ENCODE results near the gene RPS25. TPM values are rescaled to one million over a fixed set of nuclear protein-coding genes. Genes with fewer than 3 reads are reported as not detected.

RPS25 gene
- total and polyA plus RNA-seq, 12 donors: 743 to 1,607 (median 838) TPM

GRCh38 chr11:118980191-118980881 is 37.8 kb downstream of the RPS25 start:
- H3K27ac ChIP-seq: peak overlapping the region in 1 of 10 donors; percentile 4
- WGBS, 2 donors: 19 to 29% methylated on average over 21 of the region's 21 CpGs
- H3K9me3 ChIP-seq: no peaks in the 10 kb centered on the region
- no peaks in the 10 kb centered on the region for H3K27me3 ChIP-seq
- DNase-seq (peak; percentile 34 to 42), ATAC-seq (peak; percentile 54 to 82 (median 72))
- intact Hi-C loops (cut with DNase I): no loop called here
- H3K36me3 ChIP-seq: no peaks in the 10 kb centered on the region
- peak overlapping the region in 7 of 10 donors; percentile 1 to 30 (median 12) for H3K4me3 ChIP-seq
- H3K4me1 ChIP-seq: peaks cover 0 to 17% (median 6%) of the 10 kb centered on the region in 9 donors
- TF ChIP-seq, protein P1, sequence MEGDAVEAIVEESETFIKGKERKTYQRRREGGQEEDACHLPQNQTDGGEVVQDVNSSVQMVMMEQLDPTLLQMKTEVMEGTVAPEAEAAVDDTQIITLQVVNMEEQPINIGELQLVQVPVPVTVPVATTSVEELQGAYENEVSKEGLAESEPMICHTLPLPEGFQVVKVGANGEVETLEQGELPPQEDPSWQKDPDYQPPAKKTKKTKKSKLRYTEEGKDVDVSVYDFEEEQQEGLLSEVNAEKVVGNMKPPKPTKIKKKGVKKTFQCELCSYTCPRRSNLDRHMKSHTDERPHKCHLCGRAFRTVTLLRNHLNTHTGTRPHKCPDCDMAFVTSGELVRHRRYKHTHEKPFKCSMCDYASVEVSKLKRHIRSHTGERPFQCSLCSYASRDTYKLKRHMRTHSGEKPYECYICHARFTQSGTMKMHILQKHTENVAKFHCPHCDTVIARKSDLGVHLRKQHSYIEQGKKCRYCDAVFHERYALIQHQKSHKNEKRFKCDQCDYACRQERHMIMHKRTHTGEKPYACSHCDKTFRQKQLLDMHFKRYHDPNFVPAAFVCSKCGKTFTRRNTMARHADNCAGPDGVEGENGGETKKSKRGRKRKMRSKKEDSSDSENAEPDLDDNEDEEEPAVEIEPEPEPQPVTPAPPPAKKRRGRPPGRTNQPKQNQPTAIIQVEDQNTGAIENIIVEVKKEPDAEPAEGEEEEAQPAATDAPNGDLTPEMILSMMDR (IDR thresholded peaks at IDR 0.05): no peak

DNA sequence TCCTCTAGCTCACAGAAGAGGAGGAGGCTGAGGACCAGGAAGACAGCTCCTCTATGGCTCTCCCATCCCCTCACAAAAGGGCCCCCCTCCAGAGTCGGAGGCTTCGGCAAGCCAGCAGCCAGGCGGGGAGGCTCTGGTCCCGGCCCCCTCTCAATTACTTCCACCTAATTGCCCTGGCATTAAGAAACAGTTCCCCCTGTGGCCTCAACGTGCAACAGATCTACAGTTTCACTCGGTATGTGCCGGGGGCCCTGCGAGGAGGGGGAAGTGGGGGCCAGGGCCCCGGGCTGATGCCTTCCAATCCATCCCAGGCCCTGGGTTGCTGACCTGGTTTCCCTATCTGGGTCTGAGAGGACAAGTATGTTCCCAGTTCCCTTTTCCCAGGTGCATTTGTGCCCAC is 38.7 kb downstream of the RPS25 start:
- WGBS, 2 donors: 65 to 67% methylated on average over 9 of the region's 9 CpGs
- no peak for DNase-seq
- Histone ChIP-seq H3K4me1 (peaks cover 0 to 17% (median 6%) of the 10 kb centered on the region in 9 donors), H3K36me3 (no peaks in the 10 kb centered on the region), H3K27me3 (no peaks in the 10 kb centered on the region), H3K9me3 (no peaks in the 10 kb centered on the region), H3K4me3 (no peak overlapping the region), H3K27ac (no peak overlapping the region)
- ATAC-seq: no peak
- intact Hi-C loops (cut with DNase I): loop anchor here in 1 of 10 donors (10.0 kb wide), 1 partner anchor 155 kb away; no protein-coding TSS in a partner anchor
- TF ChIP-seq, protein P1 (IDR thresholded peaks at IDR 0.05): no peak

DNA sequence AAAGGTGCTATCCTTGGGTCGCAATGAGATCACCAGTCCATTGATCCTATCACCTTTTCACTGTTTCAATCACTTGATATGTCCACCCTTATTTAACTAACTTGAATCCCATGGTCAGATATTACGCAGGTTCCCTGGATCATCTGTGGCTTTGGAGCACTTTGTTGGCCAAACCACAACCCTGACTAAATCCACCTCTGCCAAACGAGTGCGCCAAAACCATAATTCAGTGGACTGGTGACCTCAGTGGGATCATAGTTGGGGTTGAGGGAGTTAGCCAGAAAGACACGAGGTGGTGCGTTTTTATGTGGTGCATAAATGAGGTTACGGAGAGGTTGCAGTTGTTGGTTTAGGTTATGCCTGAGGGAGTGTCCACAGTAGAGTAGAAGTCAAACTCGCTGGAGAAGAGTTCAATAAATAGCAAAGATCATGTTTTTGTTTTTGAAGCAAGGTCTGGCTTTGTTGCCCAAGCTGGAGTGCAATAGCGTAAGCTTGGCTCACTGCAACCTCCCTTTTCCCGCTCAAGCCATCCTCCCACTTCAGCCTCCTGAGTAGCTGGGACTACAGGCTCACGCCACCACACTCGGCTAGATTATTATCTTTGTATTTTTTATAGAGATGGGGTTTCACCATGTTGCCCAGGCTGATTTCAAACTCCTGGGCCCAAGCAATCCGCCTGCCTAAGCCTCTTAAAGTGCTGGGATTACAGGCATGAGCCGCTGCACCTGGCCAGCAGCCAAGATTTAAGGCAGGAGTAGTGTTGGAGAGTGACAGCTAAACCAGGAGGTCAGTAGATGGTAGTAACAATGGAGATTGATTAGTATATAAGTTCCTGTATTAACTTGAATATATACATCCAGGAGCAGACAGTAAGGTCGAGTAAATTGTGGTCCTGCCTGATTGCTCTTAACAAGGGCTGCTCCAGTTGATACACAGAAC is 42.1 kb downstream of the RPS25 start:
- intact Hi-C loops (cut with DNase I): loop anchor here in 1 of 10 donors (10.0 kb wide), 1 partner anchor 151 kb away; no protein-coding TSS in a partner anchor
- no peak for ATAC-seq
- WGBS, 2 donors: 81% methylated on average over 15 of the region's 15 CpGs

More for the DNA sequence above, 42.1 kb downstream of the RPS25 start:
- TF ChIP-seq, protein P1 (IDR thresholded peaks at IDR 0.05): no peak
- H3K4me3 ChIP-seq: no peak overlapping the region
- no peaks in the 10 kb centered on the region for H3K36me3 ChIP-seq
- H3K27me3 ChIP-seq: peaks cover 6 to 16% (median 8%) of the 10 kb centered on the region in 7 donors
- peaks cover 0 to 17% (median 6%) of the 10 kb centered on the region in 9 donors for H3K4me1 ChIP-seq
- DNase-seq: no peak
- H3K27ac ChIP-seq: no peak overlapping the region
- no peaks in the 10 kb centered on the region for H3K9me3 ChIP-seq

Data from heart right ventricle (tissue), 16 donors.